Measurements from ENCODE around the gene SORT1.

Gene SORT1

GRCh38 chr1:109271458-109271857, 126.3 kb downstream of the SORT1 start:
- no peak for DNase-seq

GRCh38 chr1:109270623-109271317, 126.9 kb downstream of the SORT1 start:
- DNase-seq = no peak

GRCh38 chr1:109269981-109270622, 127.6 kb downstream of the SORT1 start:
- DNase-seq = no peak

GRCh38 chr1:109269212-109269980, 128.3 kb downstream of the SORT1 start:
- no peak for DNase-seq

- no peak for DNase-seq
Measured at GRCh38 chr1:109268431-109269211, 129.1 kb downstream of the SORT1 start.

GRCh38 chr1:109267743-109268300, 129.9 kb downstream of the SORT1 start:
- DNase-seq = no peak

- no peak for DNase-seq
Measured at GRCh38 chr1:109266965-109267364, 130.8 kb downstream of the SORT1 start.

GRCh38 chr1:109265741-109266330, 131.9 kb downstream of the SORT1 start:
- DNase-seq = no peak

GRCh38 chr1:109265016-109265415, 132.7 kb downstream of the SORT1 start:
- DNase-seq = no peak

- DNase-seq = no peak
Measured at GRCh38 chr1:109264379-109264755, 133.4 kb downstream of the SORT1 start.

GRCh38 chr1:109263597-109264378, 133.9 kb downstream of the SORT1 start:
- DNase-seq = peak; percentile 91 to 92

- DNase-seq = peak in 1 of 2 experiments; percentile 32
Measured at GRCh38 chr1:109263234-109263596, 134.5 kb downstream of the SORT1 start.

- no peak for DNase-seq
Measured at GRCh38 chr1:109262231-109263055, 135.3 kb downstream of the SORT1 start.

GRCh38 chr1:109261578-109261977, 136.1 kb downstream of the SORT1 start:
- no peak for DNase-seq

GRCh38 chr1:109261006-109261405, 136.7 kb downstream of the SORT1 start:
- no peak for DNase-seq

- DNase-seq = no peak
Measured at GRCh38 chr1:109259674-109260557, 137.8 kb downstream of the SORT1 start.
